ENCODE data around the gene MCF2L.

The MCF2L gene

GRCh38 chr13:113065406-113066141 is 96.6 kb downstream of the MCF2L start:
- no peak overlapping the region for H3K4me3 ChIP-seq (ENCODE audit: low read depth, low read length)
- H3K4me1 ChIP-seq (ENCODE audit: control insufficient read depth, insufficient read depth, low read length): no peaks in the 10 kb centered on the region
- H3K27me3 ChIP-seq (ENCODE audit: control insufficient read depth, insufficient read depth, low read length): no peaks in the 10 kb centered on the region
- H3K9me3 ChIP-seq (ENCODE audit: control insufficient read depth, insufficient read depth, low read length): no peaks in the 10 kb centered on the region
- peaks cover 11% of the 10 kb centered on the region for H3K36me3 ChIP-seq (ENCODE audit: control insufficient read depth, insufficient read depth, low read length)
- no peak overlapping the region for H3K9ac ChIP-seq (ENCODE audit: low read depth, low read length)

GRCh38 chr13:113066142-113066455 is 97.1 kb downstream of the MCF2L start:
- H3K9ac ChIP-seq (ENCODE audit: low read depth, low read length): no peak overlapping the region
- H3K4me3 ChIP-seq (ENCODE audit: low read depth, low read length): no peak overlapping the region
- H3K9me3 ChIP-seq (ENCODE audit: control insufficient read depth, insufficient read depth, low read length): no peaks in the 10 kb centered on the region
- H3K36me3 ChIP-seq (ENCODE audit: control insufficient read depth, insufficient read depth, low read length): peaks cover 11% of the 10 kb centered on the region
- H3K27me3 ChIP-seq (ENCODE audit: control insufficient read depth, insufficient read depth, low read length): no peaks in the 10 kb centered on the region
- no peaks in the 10 kb centered on the region for H3K4me1 ChIP-seq (ENCODE audit: control insufficient read depth, insufficient read depth, low read length)

GRCh38 chr13:113066746-113067145 is 97.7 kb downstream of the MCF2L start:
- H3K27me3 ChIP-seq (ENCODE audit: control insufficient read depth, insufficient read depth, low read length): no peaks in the 10 kb centered on the region
- H3K9me3 ChIP-seq (ENCODE audit: control insufficient read depth, insufficient read depth, low read length): no peaks in the 10 kb centered on the region
- H3K4me3 ChIP-seq (ENCODE audit: low read depth, low read length): no peak overlapping the region

GRCh38 chr13:113069861-113070805 is 101.1 kb downstream of the MCF2L start:
- Histone ChIP-seq H3K4me1 (ENCODE audit: control insufficient read depth, insufficient read depth, low read length) (no peaks in the 10 kb centered on the region), H3K36me3 (ENCODE audit: control insufficient read depth, insufficient read depth, low read length) (peaks cover 3% of the 10 kb centered on the region), H3K4me3 (ENCODE audit: low read depth, low read length) (no peak overlapping the region), H3K27me3 (ENCODE audit: control insufficient read depth, insufficient read depth, low read length) (no peaks in the 10 kb centered on the region), H3K9me3 (ENCODE audit: control insufficient read depth, insufficient read depth, low read length) (no peaks in the 10 kb centered on the region), H3K9ac (ENCODE audit: low read depth, low read length) (no peak overlapping the region)

More at GRCh38 chr13:113066746-113067145, 97.7 kb downstream of the MCF2L start:
- Histone ChIP-seq H3K4me1 (ENCODE audit: control insufficient read depth, insufficient read depth, low read length) (no peaks in the 10 kb centered on the region), H3K9ac (ENCODE audit: low read depth, low read length) (no peak overlapping the region), H3K36me3 (ENCODE audit: control insufficient read depth, insufficient read depth, low read length) (peaks cover 11% of the 10 kb centered on the region)

- no peaks in the 10 kb centered on the region for H3K27me3 ChIP-seq (ENCODE audit: control insufficient read depth, insufficient read depth, low read length)
- H3K4me1 ChIP-seq (ENCODE audit: control insufficient read depth, insufficient read depth, low read length): no peaks in the 10 kb centered on the region
- H3K9me3 ChIP-seq (ENCODE audit: control insufficient read depth, insufficient read depth, low read length): no peaks in the 10 kb centered on the region
- no peak overlapping the region for H3K9ac ChIP-seq (ENCODE audit: low read depth, low read length)
- no peak overlapping the region for H3K4me3 ChIP-seq (ENCODE audit: low read depth, low read length)
- no peaks in the 10 kb centered on the region for H3K36me3 ChIP-seq (ENCODE audit: control insufficient read depth, insufficient read depth, low read length)
These were observed 101.8 kb downstream of the MCF2L start for GRCh38 chr13:113070855-113071254.

GRCh38 chr13:113072376-113072775 is 103.4 kb downstream of the MCF2L start:
- H3K27me3 ChIP-seq (ENCODE audit: control insufficient read depth, insufficient read depth, low read length): no peaks in the 10 kb centered on the region
- H3K4me1 ChIP-seq (ENCODE audit: control insufficient read depth, insufficient read depth, low read length): no peaks in the 10 kb centered on the region
- peaks cover 3% of the 10 kb centered on the region for H3K36me3 ChIP-seq (ENCODE audit: control insufficient read depth, insufficient read depth, low read length)
- H3K4me3 ChIP-seq (ENCODE audit: low read depth, low read length): no peak overlapping the region
- no peaks in the 10 kb centered on the region for H3K9me3 ChIP-seq (ENCODE audit: control insufficient read depth, insufficient read depth, low read length)
- no peak overlapping the region for H3K9ac ChIP-seq (ENCODE audit: low read depth, low read length)

- no peak overlapping the region for H3K4me3 ChIP-seq (ENCODE audit: low read depth, low read length)
These were observed 104.9 kb downstream of the MCF2L start for GRCh38 chr13:113073942-113074341.

GRCh38 chr13:113074401-113074800 is 105.4 kb downstream of the MCF2L start:
- no peaks in the 10 kb centered on the region for H3K9me3 ChIP-seq (ENCODE audit: control insufficient read depth, insufficient read depth, low read length)
- H3K27me3 ChIP-seq (ENCODE audit: control insufficient read depth, insufficient read depth, low read length): no peaks in the 10 kb centered on the region
- no peak overlapping the region for H3K9ac ChIP-seq (ENCODE audit: low read depth, low read length)

More at GRCh38 chr13:113073942-113074341, 104.9 kb downstream of the MCF2L start:
- Histone ChIP-seq H3K36me3 (ENCODE audit: control insufficient read depth, insufficient read depth, low read length) (peaks cover 5% of the 10 kb centered on the region), H3K4me1 (ENCODE audit: control insufficient read depth, insufficient read depth, low read length) (no peaks in the 10 kb centered on the region), H3K9me3 (ENCODE audit: control insufficient read depth, insufficient read depth, low read length) (no peaks in the 10 kb centered on the region), H3K9ac (ENCODE audit: low read depth, low read length) (no peak overlapping the region), H3K27me3 (ENCODE audit: control insufficient read depth, insufficient read depth, low read length) (no peaks in the 10 kb centered on the region)

GRCh38 chr13:113074876-113075275 is 105.9 kb downstream of the MCF2L start:
- Histone ChIP-seq H3K27me3 (ENCODE audit: control insufficient read depth, insufficient read depth, low read length) (no peaks in the 10 kb centered on the region), H3K36me3 (ENCODE audit: control insufficient read depth, insufficient read depth, low read length) (peaks cover 5% of the 10 kb centered on the region), H3K4me3 (ENCODE audit: low read depth, low read length) (no peak overlapping the region), H3K9ac (ENCODE audit: low read depth, low read length) (no peak overlapping the region), H3K9me3 (ENCODE audit: control insufficient read depth, insufficient read depth, low read length) (no peaks in the 10 kb centered on the region), H3K4me1 (ENCODE audit: control insufficient read depth, insufficient read depth, low read length) (no peaks in the 10 kb centered on the region)

More at GRCh38 chr13:113074401-113074800, 105.4 kb downstream of the MCF2L start:
- no peaks in the 10 kb centered on the region for H3K4me1 ChIP-seq (ENCODE audit: control insufficient read depth, insufficient read depth, low read length)
- peaks cover 5% of the 10 kb centered on the region for H3K36me3 ChIP-seq (ENCODE audit: control insufficient read depth, insufficient read depth, low read length)
- no peak overlapping the region for H3K4me3 ChIP-seq (ENCODE audit: low read depth, low read length)

- no peaks in the 10 kb centered on the region for H3K27me3 ChIP-seq (ENCODE audit: control insufficient read depth, insufficient read depth, low read length)
These were observed 106.7 kb downstream of the MCF2L start for GRCh38 chr13:113075711-113076110.

GRCh38 chr13:113076681-113077401 is 107.8 kb downstream of the MCF2L start:
- Histone ChIP-seq H3K27me3 (ENCODE audit: control insufficient read depth, insufficient read depth, low read length) (no peaks in the 10 kb centered on the region), H3K9me3 (ENCODE audit: control insufficient read depth, insufficient read depth, low read length) (no peaks in the 10 kb centered on the region), H3K9ac (ENCODE audit: low read depth, low read length) (no peak overlapping the region), H3K4me1 (ENCODE audit: control insufficient read depth, insufficient read depth, low read length) (no peaks in the 10 kb centered on the region), H3K36me3 (ENCODE audit: control insufficient read depth, insufficient read depth, low read length) (peaks cover 5% of the 10 kb centered on the region), H3K4me3 (ENCODE audit: low read depth, low read length) (no peak overlapping the region)

More at GRCh38 chr13:113075711-113076110, 106.7 kb downstream of the MCF2L start:
- no peak overlapping the region for H3K4me3 ChIP-seq (ENCODE audit: low read depth, low read length)
- no peak overlapping the region for H3K9ac ChIP-seq (ENCODE audit: low read depth, low read length)
- H3K4me1 ChIP-seq (ENCODE audit: control insufficient read depth, insufficient read depth, low read length): no peaks in the 10 kb centered on the region
- no peaks in the 10 kb centered on the region for H3K9me3 ChIP-seq (ENCODE audit: control insufficient read depth, insufficient read depth, low read length)
- peaks cover 5% of the 10 kb centered on the region for H3K36me3 ChIP-seq (ENCODE audit: control insufficient read depth, insufficient read depth, low read length)
